Keratinocyte (primary cell): ENCODE data around the gene PRKCE.

Experiments used
- EZH2 ChIP-seq: IDR thresholded peaks from one replicate; pipeline ENCODE4 v1.6.1; 2012; ENCODE audit warnings: inconsistent platforms, mild to moderate bottlenecking, low read length, moderate library complexity
- TF ChIP-seq, protein P1 (sequence below), 3 experiments: IDR thresholded peaks in 1 of 3; conservative IDR thresholded peaks in 1 of 3; optimal IDR thresholded peaks in 1 of 3; 2 replicates in 2 of 3; 3 replicates in 1 of 3; pipeline versions ENCODE3 to v1.5.1; 2011; ENCODE audit warnings: low read length in 3 of 3, mild to moderate bottlenecking in 3 of 3, moderate library complexity in 2 of 3, control low read depth in 1 of 3, inconsistent platforms in 1 of 3; ENCODE audit not compliant: insufficient read depth in 2 of 3; ENCODE audit errors: extremely low read depth in 1 of 3

GRCh38 chr2:45904946-45905631 lies 253.6 kb downstream of the PRKCE start:
- TF ChIP-seq EZH2, result no peak
- TF ChIP-seq, protein P1, sequence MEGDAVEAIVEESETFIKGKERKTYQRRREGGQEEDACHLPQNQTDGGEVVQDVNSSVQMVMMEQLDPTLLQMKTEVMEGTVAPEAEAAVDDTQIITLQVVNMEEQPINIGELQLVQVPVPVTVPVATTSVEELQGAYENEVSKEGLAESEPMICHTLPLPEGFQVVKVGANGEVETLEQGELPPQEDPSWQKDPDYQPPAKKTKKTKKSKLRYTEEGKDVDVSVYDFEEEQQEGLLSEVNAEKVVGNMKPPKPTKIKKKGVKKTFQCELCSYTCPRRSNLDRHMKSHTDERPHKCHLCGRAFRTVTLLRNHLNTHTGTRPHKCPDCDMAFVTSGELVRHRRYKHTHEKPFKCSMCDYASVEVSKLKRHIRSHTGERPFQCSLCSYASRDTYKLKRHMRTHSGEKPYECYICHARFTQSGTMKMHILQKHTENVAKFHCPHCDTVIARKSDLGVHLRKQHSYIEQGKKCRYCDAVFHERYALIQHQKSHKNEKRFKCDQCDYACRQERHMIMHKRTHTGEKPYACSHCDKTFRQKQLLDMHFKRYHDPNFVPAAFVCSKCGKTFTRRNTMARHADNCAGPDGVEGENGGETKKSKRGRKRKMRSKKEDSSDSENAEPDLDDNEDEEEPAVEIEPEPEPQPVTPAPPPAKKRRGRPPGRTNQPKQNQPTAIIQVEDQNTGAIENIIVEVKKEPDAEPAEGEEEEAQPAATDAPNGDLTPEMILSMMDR (optimal IDR thresholded peaks at IDR 0.05 in 1 of 3, IDR thresholded peaks at IDR 0.05 in 1 of 3, conservative IDR thresholded peaks at IDR 0.05 in 1 of 3; ENCODE audit: extremely low read depth in 1 of 3, insufficient read depth in 2 of 3, low read length in 3 of 3), result no peak
